GM21723 (cell line): Measurements from ENCODE around the gene TAF1B.
A peak's percentile ranks its signal among the peaks of the same experiment; 100 is the strongest.
"Not testable (repeated sequence)": the region's sequence is repeated elsewhere in the genome, so short reads cannot be mapped to it uniquely, and the experiment has no call there.

Source experiments
- ATAC-seq: cut with Tn5 transposase; IDR thresholded peaks from one replicate; pipeline ENCODE4 v1.9.1; 2021; ENCODE audit warnings: mild to moderate bottlenecking, moderate library complexity; ENCODE audit not compliant: unreplicated experiment

TAF1B gene

DNA sequence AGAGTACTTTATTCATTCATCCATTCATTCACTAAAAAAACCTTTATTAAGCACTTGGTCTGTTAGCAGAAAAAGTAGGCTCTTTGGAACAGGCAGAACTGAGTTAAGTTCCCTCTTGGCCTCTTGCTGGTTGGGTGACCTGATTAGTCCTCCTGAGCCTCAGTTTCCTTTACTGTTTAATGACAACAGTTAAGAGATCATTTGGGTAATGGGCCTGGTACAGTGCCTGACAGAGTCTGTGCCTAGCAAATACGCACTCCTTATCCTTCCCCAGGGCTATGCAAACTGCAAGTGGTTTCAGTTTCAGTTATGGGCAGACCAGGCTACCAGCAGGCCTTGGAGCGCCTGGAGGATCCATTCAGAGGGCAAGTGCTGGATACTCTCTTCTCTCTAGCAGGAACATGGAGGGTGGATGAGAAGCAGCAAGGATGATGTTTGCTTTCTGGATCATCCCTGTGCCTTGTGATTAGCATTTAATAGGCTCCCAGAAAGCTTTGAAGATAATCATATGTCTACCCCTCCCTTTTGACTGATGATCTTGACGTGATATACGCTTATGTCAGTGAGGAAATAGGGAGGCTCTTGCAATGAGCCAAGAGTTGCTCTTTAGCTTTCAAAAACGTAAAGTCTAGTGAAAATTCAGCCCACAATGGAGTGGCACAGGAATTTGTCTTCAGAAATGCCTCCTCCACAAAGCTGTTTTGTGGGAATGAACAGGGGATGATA is 12.4 kb upstream of the TAF1B start:
- no peak for ATAC-seq

DNA sequence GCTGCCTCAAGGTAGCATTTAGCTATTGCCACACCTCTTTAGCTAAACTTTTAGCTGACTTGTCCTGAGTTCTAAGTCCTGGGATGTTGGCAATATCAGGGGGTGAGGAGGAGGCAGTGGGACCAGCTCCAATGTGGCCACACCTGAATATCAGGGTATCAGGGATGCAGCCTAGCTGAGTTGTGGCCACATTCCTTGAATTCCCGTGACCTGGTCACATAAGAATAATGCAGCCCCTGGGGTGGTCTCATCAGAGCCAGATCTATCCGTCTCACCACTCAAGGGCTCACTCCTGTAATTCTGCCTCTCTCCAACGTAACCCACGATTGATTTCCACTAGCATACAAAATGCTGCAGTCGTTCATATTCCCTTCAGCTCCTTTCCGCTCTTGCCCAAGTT is 11.6 kb upstream of the TAF1B start:
- no peak for ATAC-seq

DNA sequence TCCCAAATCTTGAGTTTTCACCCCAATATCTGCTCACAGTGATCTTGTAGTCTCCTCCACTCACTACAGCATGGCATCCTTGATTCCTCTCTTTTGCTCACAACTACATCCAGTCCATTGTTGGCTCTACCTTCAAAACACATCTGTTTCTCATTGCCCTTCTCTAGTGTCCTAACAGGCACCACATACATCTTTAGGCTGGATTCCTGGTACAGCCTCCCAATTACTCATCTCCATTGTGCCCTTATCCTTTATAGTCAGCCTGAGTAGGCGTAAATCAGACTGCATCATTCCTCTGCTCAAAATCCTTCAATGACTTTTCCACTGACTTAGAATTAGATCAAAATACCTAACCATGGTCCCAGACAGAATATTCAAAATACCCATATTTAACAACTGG is 10.7 kb upstream of the TAF1B start:
- no peak for ATAC-seq

DNA sequence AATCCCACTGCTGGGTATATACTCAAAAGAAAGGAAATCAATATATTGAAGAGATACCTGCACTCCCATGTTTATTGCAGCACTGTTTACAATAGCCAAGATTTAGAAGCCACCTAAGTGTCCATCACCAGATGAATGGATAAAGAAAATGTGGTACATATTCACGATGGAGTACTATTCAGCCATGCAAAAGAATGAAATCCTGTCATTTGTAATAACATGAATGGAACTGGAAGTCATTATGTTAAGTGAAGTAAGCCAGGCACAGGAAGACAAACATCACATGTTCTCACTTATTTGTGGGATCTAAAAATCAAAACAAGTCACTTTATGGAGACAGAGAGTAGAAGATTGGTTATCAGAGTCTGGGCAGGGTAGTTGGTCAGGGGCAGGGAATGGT is 8.2 kb upstream of the TAF1B start:
- ATAC-seq = not testable (repeated sequence)

DNA sequence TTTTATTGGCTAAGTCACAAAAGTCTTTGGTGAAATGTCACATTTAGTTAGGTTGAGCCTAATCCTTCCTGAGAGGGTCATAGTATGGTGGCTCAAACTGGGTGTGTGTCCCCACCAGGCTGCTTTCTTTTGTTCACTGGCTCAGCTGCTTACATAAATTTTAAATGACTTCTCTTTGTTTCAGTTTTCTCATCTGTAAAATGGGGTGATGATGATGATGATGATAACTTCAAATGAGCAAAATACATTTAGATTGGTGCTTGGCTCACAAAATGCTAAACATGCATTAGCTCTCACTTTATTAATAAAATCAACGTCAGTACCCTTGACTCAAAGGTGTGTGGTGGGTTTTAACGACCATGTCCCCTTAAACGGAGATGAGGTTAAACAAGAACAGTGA is 7.2 kb upstream of the TAF1B start:
- no peak for ATAC-seq

DNA sequence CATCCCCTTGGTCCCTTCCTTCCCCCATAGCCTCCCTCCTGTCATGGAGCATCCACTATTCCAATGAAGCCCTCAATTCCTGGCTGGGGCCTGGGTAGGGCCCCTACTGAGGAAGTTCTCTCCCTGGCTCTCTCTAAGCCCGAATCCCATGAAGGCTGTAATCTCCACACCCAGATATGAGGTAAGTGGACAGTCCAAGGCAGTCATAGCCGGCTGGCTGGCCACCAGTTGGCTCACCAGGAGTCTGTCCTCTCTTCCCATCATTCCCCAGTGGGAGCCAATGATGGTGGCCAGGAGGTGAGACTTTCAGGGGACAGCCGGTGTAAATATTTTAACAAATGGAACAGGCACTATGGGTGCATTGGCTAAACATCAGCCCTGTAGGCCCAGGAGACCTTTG is 6.8 kb upstream of the TAF1B start:
- no peak for ATAC-seq

DNA sequence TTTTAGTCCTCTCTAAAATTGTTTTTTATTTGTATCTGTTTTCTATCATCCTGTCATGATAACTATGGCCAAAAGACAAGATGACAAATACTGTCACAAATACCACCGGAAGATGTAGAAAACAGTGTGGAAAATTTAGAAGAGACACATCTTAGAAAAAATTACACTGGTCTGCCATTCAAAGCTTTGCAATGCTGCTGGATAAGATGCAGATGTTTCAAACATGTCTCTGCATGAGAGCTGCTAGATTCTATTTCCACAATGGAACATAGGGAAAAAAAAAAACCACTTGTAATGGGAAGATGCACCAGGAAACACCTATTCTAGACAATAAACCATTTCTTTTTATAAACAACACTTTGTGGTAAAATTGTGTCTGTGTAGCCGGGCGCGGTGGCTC is 5.8 kb upstream of the TAF1B start:
- ATAC-seq = no peak

DNA sequence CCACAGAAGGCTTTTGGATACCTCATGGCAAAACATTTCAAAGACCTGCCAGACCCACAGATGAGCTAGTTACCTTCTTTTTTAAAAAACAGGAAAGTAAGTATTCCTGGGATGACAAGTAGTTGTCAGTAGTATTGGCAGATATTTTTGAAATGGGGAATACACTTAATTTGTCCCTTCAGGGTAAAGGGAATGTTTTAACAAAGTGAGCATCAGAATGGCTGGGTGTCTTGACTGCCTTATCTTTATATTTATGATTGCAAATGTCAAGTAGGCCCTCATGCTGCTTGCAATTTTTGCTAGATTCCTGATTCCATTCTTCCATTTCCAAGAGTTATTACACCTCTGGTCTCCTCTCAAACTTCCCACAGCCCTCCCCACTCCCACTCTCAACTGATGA is 4.9 kb upstream of the TAF1B start:
- ATAC-seq = no peak

DNA sequence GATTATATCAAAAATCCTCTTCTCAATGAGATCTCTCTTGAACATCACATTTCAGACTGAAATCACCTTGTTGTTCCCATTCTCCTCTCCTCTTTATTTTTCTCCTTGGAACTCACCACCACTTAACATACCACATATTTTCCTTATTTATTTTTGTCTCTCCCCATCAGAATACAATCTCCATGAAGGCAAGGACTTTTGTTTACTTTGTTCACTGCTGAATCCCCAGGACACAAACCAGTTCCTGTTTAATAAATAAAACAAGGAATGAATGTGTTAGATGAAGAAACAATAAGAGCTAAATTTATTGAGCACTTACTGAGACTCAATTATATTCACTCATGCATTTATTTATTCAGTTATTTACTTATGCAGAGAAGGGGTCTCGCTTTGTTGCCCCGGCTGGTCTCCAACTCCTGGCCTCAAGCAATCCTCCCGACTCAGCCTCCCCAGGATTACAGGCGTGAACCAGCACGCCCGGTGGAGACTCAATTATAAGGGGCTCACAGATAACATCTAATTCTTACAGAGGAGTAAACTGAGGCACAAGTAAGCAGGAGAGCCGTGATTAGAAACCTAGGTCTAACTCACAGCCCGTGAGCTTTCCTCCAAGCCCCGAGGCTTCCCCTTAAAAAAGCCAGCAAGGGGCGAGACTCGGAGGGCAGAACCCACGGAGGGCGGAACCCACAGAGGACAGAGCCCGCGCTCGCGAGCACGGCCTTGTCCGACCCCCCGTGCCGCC is 616 bp upstream of the TAF1B start:
- no peak for ATAC-seq

DNA sequence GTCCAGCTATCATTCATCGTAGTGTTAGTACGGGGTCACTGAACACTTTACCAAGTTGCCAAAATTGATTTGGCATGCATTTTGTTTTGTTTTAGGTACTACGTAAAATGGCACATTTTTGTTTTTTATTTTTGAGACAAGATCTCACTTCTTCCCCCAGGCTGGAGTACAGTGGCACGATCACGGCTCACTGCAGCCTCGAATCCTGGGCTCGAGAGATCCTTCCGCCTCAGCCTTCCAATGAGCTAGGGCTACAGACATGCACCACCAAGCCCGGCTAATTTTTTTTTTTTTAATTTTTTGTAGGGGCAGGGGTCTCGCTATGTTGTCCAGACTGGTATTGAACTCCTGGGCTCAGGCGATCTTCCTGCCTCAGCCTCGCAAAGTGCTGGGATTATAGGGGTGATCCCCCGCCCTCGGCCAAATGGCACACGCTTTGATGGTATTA is 786 bp downstream of the TAF1B start:
- ATAC-seq = no peak

DNA sequence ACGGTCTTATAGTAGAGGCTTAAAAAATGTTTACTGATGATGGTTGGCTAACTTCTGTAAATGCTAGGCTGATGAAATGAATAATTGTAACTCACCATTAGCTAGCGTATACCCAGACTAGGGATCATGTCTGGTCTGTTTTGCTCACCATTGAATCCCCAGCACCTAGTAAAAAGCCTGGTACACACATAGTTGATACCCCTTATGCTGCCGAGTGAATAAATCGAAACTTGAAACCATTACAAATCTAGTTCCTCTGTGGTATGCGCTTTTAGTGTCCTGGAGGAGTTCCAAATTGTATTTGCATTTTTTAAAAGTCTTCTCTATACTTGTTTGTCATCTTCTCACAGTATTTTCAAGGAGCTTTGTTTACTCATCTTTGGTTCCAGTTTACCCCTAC is 1.3 kb downstream of the TAF1B start:
- peak; percentile 37 for ATAC-seq

DNA sequence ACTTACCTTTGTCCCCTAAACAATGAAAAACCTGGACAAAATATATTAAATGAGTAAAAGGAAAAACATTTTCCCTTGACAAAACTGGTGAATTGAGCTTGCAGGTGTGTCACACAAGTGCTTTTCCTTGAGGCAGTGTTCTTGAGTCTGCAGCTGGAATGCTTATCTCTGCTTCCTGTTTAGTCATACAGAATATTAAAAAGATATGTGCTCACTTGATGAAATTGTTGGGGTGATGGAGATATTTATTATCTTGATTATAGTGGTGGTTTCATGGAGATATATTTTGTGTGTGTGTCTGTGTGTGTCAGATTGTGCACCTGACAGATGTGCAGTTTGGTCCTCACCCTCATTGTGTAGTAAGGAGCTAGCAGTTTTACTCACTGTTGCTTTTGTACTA is 3.3 kb downstream of the TAF1B start:
- no peak for ATAC-seq

DNA sequence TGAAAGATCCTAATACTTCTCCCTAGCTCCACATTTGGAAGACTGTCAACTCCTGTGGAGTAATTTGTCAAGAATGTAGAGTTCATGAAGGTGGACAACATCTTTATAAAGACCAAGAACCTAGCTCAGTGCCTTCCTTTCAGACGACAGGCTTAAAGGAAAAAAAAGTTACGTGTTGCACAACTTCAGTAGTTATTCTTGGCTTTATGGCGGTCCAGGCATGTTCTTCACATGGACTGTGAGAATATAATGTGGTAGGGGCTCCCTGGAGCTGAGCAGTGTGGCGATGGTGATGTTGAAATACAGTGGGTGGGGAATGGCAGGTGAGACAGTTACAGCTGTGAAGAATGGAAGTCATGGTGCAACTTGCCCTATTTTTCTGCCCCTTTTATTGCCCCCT is 3.9 kb downstream of the TAF1B start:
- ATAC-seq = no peak

DNA sequence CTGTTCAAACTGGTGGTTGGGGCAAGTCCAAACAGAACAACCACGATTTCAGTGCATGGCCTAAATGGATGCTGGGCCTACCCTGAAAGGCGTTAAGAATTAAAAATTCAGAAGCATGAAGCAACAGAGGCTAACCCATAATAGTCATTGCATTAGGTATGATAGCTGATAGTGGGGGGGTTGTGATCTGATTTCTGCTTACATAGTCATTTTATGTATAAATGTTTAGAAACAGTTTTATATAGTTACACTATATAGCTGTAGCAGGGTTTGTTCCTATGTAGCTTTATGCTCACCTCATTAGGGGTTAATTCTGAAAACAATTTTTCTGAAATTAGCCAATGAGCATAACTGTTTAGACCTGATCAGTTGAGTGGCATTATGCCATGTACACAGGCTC is 9.6 kb downstream of the TAF1B start:
- ATAC-seq = no peak

DNA sequence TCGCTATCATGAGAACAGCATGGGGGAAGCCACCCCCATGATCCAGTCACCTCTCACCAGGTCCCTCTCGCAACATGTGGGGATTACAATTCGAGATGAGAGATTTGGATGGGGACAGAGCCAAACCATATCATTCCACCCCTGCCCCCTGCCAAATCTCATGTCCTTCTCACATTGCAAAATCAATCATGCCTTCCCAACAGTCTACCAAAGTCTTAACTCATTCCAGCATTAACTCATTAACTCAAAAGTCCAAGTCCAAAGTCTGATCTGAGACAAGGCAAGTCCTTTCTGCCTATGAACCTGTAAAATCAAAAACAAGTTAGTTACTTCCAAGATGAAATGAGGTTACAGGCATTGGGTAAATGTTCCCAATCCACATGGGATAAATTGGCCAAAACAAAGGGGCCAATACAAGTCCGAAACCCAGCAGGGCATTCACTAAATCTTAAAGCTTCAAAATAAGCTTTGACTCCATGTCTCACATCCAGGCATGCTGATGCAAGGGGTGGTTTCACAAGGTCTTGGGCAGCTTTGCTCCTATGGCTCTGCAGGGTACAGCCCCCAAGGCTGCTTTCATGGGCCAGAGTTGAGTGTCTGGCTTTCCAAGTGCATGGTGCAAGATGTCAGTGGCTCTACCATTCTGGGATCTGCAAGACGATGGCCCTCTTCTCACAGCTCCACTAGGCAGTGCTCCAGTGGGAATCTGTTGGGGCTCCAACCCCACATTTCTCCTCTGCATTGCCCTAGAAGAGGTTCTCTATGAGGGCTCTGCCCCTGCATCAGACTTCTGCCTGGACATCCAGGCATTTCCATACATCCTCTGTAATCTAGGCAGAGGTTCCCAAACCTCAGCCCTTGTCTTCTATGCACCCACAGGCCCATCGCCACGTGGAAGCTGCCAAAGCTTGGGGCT is 14.8 kb downstream of the TAF1B start:
- ATAC-seq = no peak

DNA sequence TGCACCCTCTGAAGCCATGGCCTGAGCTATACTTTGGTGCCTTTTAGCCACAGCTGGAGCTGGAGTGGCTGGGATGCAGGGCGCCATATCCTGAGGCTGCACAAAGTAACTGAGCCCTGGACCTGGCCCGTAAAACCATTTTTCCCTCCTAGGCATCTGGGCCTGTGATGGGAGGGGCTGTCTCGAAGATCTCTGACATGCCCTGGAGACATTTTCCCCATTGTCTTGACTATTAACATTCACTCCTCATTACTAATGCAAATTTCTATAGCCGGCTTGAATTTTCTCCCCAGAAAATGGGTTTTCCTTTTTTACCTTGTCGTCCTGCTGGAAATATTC is 15.4 kb downstream of the TAF1B start:
- ATAC-seq = no peak

DNA sequence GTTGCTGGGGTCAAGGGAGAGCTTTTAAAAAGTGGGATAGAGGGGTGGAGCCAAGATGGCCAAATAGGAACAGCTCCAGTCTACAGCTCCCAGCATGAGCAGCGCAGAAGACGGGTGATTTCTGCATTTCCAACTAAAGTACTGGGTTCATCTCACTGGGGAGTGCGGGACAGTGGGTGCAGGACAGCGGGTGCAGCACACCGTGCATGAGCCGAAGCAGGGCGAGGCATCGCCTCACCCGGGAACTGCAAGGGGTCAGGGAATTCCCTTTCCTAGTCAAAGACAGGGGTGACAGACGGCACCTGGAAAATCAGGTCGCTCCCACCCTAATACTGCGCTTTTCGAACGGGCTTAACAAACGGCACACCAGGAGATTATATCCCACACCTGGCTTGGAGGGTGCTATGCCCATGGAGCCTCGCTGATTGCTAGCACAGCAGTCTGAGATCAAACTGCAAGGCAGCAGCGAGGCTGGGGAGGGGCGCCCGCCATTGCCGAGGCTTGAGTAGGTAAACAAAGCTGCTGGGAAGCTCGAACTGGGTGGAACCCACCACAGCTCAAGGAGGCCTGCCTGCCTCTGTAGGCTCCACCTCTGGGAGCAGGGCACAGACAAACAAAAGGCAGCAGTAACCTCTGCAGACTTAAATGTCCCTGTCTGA is 17.8 kb downstream of the TAF1B start:
- ATAC-seq = not testable (repeated sequence)

DNA sequence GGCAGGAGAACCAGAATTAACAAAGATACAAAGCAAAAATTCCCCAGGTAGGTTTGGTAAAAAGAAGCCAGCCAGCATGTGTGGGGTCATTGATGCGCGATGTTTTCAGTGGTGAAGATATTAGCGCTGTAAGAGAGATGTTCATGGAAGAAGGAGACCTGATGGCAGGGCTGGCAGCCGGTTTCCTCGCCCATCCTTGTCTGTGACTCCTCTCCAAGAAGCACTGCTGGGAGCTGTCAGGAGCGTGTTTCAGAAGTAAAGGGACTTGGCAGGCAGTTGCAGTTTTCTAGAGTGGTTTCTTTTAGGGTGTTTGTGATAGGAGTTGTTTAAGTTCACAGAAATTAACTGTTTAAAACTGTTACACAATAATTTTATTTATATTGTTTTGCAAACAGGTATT is 24.6 kb downstream of the TAF1B start:
- no peak for ATAC-seq

DNA sequence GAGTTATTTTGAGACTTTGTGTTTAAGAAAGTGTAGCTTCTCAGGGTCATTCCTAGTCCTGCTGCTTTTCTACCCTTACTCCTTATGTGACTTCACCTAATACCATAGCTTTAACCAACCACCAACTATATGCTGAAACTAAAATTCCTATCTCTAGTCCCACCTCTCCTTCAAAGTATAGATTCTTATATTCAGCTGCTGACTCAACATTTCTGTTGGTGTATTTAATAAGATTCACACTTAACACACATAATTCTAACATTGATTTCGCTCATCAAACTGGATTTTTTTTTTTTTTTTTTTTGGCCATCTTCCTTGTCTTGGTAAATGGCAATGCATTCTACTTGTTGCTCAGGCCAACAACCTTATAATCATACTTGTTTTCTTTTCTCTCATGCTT is 30.1 kb downstream of the TAF1B start:
- no peak for ATAC-seq

DNA sequence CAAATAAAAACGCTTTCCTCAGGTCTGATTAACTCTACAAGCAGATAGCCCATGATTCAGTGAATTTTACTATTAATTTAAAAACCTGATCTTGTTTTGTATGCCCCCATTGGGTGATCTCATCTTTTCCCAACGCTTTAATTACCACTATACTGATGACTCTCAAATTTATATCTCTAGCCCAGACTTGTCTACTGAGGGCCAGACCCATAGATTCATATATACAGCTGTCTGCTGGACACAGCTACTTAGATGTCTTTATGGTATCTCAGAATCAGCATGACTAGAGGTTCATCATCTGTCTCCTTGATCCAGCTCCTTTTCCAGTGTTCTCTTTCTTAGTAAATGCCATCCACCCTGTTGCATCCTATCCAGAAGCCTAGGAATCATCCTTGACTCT is 33.8 kb downstream of the TAF1B start:
- ATAC-seq = no peak

DNA sequence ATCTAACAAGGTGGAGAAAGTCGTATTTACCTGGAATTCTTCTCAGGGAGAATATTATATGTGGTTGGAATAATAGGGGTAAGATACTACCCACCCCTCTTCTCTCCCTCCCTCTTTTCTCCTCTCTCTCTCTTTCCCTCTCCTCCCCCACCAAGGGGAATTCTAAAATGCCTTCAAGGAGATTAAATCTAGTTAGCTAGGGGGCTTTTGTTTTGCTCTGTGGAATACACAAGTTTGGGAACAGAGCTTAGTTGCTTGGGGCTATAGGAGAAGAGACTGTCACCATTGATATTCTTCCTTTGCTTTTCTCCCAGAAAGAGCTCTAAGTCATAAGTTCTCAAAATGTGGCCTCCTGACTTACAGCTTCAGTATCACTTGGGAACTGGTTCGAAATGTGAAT is 34.5 kb downstream of the TAF1B start:
- ATAC-seq = no peak
